H1 (cell line): ENCODE results near the gene CBLB.

Experiments used
- CBX8 ChIP-seq: fragments of 300-800, 300-1000 bp; sonication (generic); IDR thresholded peaks from 2 replicates; pipeline ENCODE4 v1.7.1; 2016; ENCODE audit warnings: low read depth, low read length, borderline replicate concordance
- CEBPB ChIP-seq: IDR thresholded peaks from 2 replicates; pipeline ENCODE4 v1.6.1; 2012; ENCODE audit warnings: low read depth, low read length
- EZH2 ChIP-seq: fragments of 200-600 bp; sonication (generic); IDR thresholded peaks from 2 replicates; pipeline ENCODE4 v1.7.1; 2012; ENCODE audit warnings: low read depth, mild to moderate bottlenecking, moderate library complexity, low read length, inconsistent platforms; ENCODE audit not compliant: severe bottlenecking
- POU5F1 ChIP-seq: IDR thresholded peaks from 2 replicates; pipeline ENCODE4 v1.6.1; 2011; ENCODE audit warnings: low read depth, mild to moderate bottlenecking, low read length, moderate library complexity
- RFX5 ChIP-seq: IDR thresholded peaks from 2 replicates; pipeline ENCODE4 v1.6.1; 2011; ENCODE audit warnings: low read depth, low read length, improper control_type of control experiment, borderline replicate concordance
- SAP30 ChIP-seq: fragments of 300-600 bp; sonication (generic); IDR thresholded peaks from 2 replicates; pipeline ENCODE4 v1.7.1; 2012; ENCODE audit warnings: low read length, moderate library complexity, mild to moderate bottlenecking, inconsistent platforms; ENCODE audit not compliant: insufficient read depth, insufficient replicate concordance
- SP1 ChIP-seq: IDR thresholded peaks from 2 replicates; pipeline ENCODE4 v1.6.1; 2011; ENCODE audit warnings: low read depth, low read length
- SP4 ChIP-seq: IDR thresholded peaks from 2 replicates; pipeline ENCODE4 v1.6.1; 2012; ENCODE audit warnings: low read length, inconsistent platforms
- SRF ChIP-seq: IDR thresholded peaks from 2 replicates; pipeline ENCODE4 v1.6.1; 2011; ENCODE audit warnings: mild to moderate bottlenecking, low read depth, low read length, moderate library complexity
- TAF1 ChIP-seq: IDR thresholded peaks from 2 replicates; pipeline ENCODE4 v1.6.1; 2011; ENCODE audit warnings: mild to moderate bottlenecking, low read depth, low read length
- TAF7 ChIP-seq: optimal IDR thresholded peaks from 2 replicates; pipeline ENCODE3; 2011; ENCODE audit warnings: low read depth, mild to moderate bottlenecking, inconsistent platforms, low read length, moderate library complexity, borderline replicate concordance
- TF ChIP-seq, protein P1 (sequence below), 3 experiments: IDR thresholded peaks; 1 replicate in 2 of 3; 2 replicates in 1 of 3; pipeline versions ENCODE4 v1.5.1 to v1.6.1; 2011; ENCODE audit warnings: low read length in 3 of 3, mild to moderate bottlenecking in 3 of 3, inconsistent platforms in 2 of 3, low read depth in 1 of 3, moderate library complexity in 1 of 3; ENCODE audit not compliant: insufficient read depth in 1 of 3; ENCODE audit errors: control extremely low read depth in 1 of 3

DNA sequence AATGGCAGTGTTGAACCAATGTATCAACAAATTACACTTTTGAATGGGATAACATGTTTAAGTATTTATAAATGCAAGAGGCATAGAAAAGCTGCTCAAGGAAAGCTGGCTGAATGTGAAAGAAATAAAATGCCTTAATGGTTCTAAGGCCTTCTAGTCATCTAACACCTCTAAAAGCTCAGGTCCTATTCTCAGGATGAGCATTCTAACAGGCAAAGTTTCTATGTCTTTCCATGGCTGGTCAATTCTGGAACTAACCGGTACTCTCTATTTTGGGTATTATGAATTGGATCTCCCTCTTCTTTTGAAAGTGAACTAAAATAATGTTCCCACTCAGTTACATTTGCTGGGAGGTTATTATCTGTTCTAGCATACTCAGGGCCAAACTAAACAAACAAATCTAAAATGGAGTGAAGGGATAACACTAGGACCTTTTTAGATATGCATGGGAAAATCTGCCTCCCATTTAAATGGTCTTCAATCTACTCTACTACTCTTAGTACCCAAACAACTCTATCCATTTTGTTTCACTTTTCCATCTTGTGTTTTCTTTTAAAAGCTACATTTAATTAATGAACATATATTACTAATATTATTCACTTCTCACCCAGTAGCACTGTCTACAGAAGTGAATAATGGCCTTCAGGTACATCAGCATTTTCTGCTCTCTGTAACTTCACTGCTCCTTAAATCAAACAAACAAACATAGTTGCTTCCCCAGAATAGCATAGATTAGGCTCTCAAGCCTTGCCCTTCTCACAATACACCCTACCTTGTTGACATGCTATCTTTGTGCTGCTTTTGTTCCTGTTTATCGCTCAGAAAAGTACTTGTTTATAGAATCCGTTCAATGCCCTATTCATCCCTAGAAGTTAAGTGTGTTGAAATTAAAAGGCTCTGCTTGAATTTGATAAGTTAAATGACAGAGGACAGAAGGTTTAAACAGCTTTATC, 46.4 kb downstream of the CBLB start:
- TF ChIP-seq EZH2 (no peak), CEBPB (no peak), SAP30 (no peak), TAF1 (no peak), SRF (no peak), SP1 (no peak), POU5F1 (no peak), RFX5 (no peak), SP4 (no peak), TAF7 (no peak), CBX8 (no peak)
- TF ChIP-seq, protein P1, sequence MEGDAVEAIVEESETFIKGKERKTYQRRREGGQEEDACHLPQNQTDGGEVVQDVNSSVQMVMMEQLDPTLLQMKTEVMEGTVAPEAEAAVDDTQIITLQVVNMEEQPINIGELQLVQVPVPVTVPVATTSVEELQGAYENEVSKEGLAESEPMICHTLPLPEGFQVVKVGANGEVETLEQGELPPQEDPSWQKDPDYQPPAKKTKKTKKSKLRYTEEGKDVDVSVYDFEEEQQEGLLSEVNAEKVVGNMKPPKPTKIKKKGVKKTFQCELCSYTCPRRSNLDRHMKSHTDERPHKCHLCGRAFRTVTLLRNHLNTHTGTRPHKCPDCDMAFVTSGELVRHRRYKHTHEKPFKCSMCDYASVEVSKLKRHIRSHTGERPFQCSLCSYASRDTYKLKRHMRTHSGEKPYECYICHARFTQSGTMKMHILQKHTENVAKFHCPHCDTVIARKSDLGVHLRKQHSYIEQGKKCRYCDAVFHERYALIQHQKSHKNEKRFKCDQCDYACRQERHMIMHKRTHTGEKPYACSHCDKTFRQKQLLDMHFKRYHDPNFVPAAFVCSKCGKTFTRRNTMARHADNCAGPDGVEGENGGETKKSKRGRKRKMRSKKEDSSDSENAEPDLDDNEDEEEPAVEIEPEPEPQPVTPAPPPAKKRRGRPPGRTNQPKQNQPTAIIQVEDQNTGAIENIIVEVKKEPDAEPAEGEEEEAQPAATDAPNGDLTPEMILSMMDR (IDR thresholded peaks at IDR 0.05; ENCODE audit: control extremely low read depth in 1 of 3, insufficient read depth in 1 of 3, low read depth in 1 of 3, low read length in 3 of 3): no peak
